ENCODE data around the gene ASB13. TPM values are rescaled to one million over a fixed set of nuclear protein-coding genes. Genes with fewer than 3 reads are reported as not detected.

ASB13 gene
- total RNA-seq, 1 experiment from 2014 or later: 13.8 TPM

GRCh38 chr10:5709865-5710264 lies 43.5 kb upstream of the ASB13 start:
- no peak overlapping the region for H2BK12ac ChIP-seq (ENCODE audit: insufficient read length, low read depth, low read length)
- H3K56ac ChIP-seq (ENCODE audit: insufficient read length, low read depth, low read length): no peak overlapping the region
- Mint-ChIP-seq H3K27ac (no peak overlapping the region), H3K4me1 (peaks cover 8 to 10% of the 10 kb centered on the region in 2 experiments; a peak in 3 of 4 replicates), H3K4me3 (no peak overlapping the region), H3K36me3 (ENCODE audit: insufficient read depth in 1 of 3, low read depth in 3 of 3) (no peaks in the 10 kb centered on the region), H3K9me3 (no peaks in the 10 kb centered on the region), H3K27me3 (ENCODE audit: low read depth) (no peaks in the 10 kb centered on the region)
- no peaks in the 10 kb centered on the region for H3K79me1 ChIP-seq (ENCODE audit: insufficient read depth, low read depth, low read length, poor library complexity, severe bottlenecking)
- H4K20me1 ChIP-seq (ENCODE audit: control insufficient read depth, insufficient read depth, insufficient read length): no peaks in the 10 kb centered on the region
- WGBS (ENCODE audit: extremely low coverage, insufficient read length, low lambda C conversion rate): no CpG with 5 or more reads among the region's 2 CpGs
- H3K4me1 ChIP-seq (ENCODE audit: insufficient read depth, low read length): no peaks in the 10 kb centered on the region
- H4K5ac ChIP-seq (ENCODE audit: insufficient read length, low read depth, low read length): no peak overlapping the region
- H4K91ac ChIP-seq (ENCODE audit: insufficient read length, low read depth, low read length): no peak overlapping the region
- H2AFZ ChIP-seq (ENCODE audit: low read length): no peak overlapping the region
- H3T11ph ChIP-seq (ENCODE audit: low read length): no peak overlapping the region
- no peak overlapping the region for H3K23ac ChIP-seq (ENCODE audit: insufficient read length, low read depth, low read length)
- no peak overlapping the region for H2BK20ac ChIP-seq (ENCODE audit: low read depth, low read length, poor library complexity, severe bottlenecking)
- TF ChIP-seq, protein P1, sequence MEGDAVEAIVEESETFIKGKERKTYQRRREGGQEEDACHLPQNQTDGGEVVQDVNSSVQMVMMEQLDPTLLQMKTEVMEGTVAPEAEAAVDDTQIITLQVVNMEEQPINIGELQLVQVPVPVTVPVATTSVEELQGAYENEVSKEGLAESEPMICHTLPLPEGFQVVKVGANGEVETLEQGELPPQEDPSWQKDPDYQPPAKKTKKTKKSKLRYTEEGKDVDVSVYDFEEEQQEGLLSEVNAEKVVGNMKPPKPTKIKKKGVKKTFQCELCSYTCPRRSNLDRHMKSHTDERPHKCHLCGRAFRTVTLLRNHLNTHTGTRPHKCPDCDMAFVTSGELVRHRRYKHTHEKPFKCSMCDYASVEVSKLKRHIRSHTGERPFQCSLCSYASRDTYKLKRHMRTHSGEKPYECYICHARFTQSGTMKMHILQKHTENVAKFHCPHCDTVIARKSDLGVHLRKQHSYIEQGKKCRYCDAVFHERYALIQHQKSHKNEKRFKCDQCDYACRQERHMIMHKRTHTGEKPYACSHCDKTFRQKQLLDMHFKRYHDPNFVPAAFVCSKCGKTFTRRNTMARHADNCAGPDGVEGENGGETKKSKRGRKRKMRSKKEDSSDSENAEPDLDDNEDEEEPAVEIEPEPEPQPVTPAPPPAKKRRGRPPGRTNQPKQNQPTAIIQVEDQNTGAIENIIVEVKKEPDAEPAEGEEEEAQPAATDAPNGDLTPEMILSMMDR (conservative IDR thresholded peaks at IDR 0.05): no peak
- H3K27ac ChIP-seq (ENCODE audit: insufficient read length, low read depth, low read length): no peak overlapping the region
- H3K79me2 ChIP-seq (ENCODE audit: insufficient read depth, low read length): peaks cover 5% of the 10 kb centered on the region; the same call in 1 of the 2 replicates
- no peak overlapping the region for H2BK5ac ChIP-seq (ENCODE audit: insufficient read length, low read length)
- H3K27me3 ChIP-seq (ENCODE audit: insufficient read depth, low read length): no peaks in the 10 kb centered on the region
- no peak overlapping the region for H2BK15ac ChIP-seq (ENCODE audit: low read depth, low read length)
- H4K8ac ChIP-seq (replicated peaks; ENCODE audit: insufficient read length, low read depth, low read length): no peak overlapping the region
- no peak overlapping the region for H3K4me2 ChIP-seq (ENCODE audit: insufficient read depth, insufficient read length, low read length)
- no peak overlapping the region for H2BK120ac ChIP-seq (ENCODE audit: low read depth, low read length, poor library complexity, severe bottlenecking)
- H3K14ac ChIP-seq (ENCODE audit: insufficient read depth, low read length): no peak overlapping the region
- H3K23me2 ChIP-seq (ENCODE audit: insufficient read length, low read depth, low read length, poor library complexity, severe bottlenecking): no peaks in the 10 kb centered on the region
- no peak overlapping the region for H3K9ac ChIP-seq (ENCODE audit: extremely low read depth, insufficient read length, low read length)
- no peak overlapping the region for H3K18ac ChIP-seq (ENCODE audit: insufficient read length, low read depth, low read length)
- no peak for DNase-seq
- no peak overlapping the region for H3K4ac ChIP-seq (ENCODE audit: low read depth, low read length)
- H2AK5ac ChIP-seq (ENCODE audit: insufficient read length, low read length): no peak overlapping the region
- no peaks in the 10 kb centered on the region for H3K9me3 ChIP-seq (ENCODE audit: control insufficient read depth, low read depth, low read length)
